Measurements from ENCODE around the gene C1QB. TPM values are rescaled to one million over a fixed set of nuclear protein-coding genes. Genes with fewer than 3 reads are reported as not detected.

Gene C1QB
- total RNA-seq, 2 experiments from 2014 or later = not detected

DNA sequence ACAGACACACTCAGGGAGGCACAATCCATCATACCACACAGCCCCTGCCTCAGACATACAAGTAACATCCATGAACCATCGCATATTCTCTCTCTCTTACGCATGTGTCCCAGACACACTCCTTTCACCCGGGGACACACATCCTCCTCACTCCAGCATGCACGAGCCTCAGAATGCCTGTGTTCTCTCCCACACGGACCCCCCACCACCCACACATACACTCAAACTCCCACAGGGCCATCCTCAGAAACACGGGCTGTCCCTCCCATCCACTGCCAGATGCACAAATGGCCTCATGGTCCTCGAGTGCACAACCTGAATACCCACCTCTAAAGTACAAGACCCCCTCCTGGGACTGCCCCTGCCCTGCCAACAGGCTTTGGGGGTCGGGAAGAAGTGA lies 11.8 kb upstream of the C1QB start:
- ATAC-seq (ENCODE audit: poor library complexity) (no peak), DNase-seq (no peak)
- CTCF ChIA-PET = interaction anchor here (0.8 kb wide), 1 partner anchor 221 kb away, joined by 7 read pairs; no protein-coding TSS in a partner anchor
- Histone ChIP-seq H3K4me1 (ENCODE audit: insufficient read depth, low read length) (peaks cover 8% of the 10 kb centered on the region), H3K27me3 (ENCODE audit: control insufficient read depth in 1 of 2, insufficient read depth in 2 of 2, low read length in 2 of 2) (peaks cover 12 to 13% of the 10 kb centered on the region in 2 experiments), H3K36me3 (ENCODE audit: insufficient read depth, low read length) (no peaks in the 10 kb centered on the region), H3K27ac (ENCODE audit: low read depth in 1 of 2, low read length in 2 of 2) (no peak overlapping the region), H3K9me3 (ENCODE audit: control insufficient read depth in 1 of 2, insufficient read depth in 1 of 2, low read length in 2 of 2) (peaks cover 0 to 4% of the 10 kb centered on the region in 2 experiments), H3K4me3 (ENCODE audit: low read length) (no peak overlapping the region)
- Mint-ChIP-seq H3K27ac (no peak overlapping the region), H3K27me3 (peaks cover 35% of the 10 kb centered on the region), H3K36me3 (ENCODE audit: low read depth) (no peaks in the 10 kb centered on the region), H3K9me3 (no peaks in the 10 kb centered on the region), H3K4me1 (ENCODE audit: low read depth) (no peaks in the 10 kb centered on the region), H3K4me3 (no peak overlapping the region)
- TF ChIP-seq, protein P1, sequence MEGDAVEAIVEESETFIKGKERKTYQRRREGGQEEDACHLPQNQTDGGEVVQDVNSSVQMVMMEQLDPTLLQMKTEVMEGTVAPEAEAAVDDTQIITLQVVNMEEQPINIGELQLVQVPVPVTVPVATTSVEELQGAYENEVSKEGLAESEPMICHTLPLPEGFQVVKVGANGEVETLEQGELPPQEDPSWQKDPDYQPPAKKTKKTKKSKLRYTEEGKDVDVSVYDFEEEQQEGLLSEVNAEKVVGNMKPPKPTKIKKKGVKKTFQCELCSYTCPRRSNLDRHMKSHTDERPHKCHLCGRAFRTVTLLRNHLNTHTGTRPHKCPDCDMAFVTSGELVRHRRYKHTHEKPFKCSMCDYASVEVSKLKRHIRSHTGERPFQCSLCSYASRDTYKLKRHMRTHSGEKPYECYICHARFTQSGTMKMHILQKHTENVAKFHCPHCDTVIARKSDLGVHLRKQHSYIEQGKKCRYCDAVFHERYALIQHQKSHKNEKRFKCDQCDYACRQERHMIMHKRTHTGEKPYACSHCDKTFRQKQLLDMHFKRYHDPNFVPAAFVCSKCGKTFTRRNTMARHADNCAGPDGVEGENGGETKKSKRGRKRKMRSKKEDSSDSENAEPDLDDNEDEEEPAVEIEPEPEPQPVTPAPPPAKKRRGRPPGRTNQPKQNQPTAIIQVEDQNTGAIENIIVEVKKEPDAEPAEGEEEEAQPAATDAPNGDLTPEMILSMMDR (IDR thresholded peaks at IDR 0.05) = no peak
- intact Hi-C loops (cut with DNase I, micrococcal nuclease) = no loop called here
- POLR2A ChIA-PET = no interaction called here

DNA sequence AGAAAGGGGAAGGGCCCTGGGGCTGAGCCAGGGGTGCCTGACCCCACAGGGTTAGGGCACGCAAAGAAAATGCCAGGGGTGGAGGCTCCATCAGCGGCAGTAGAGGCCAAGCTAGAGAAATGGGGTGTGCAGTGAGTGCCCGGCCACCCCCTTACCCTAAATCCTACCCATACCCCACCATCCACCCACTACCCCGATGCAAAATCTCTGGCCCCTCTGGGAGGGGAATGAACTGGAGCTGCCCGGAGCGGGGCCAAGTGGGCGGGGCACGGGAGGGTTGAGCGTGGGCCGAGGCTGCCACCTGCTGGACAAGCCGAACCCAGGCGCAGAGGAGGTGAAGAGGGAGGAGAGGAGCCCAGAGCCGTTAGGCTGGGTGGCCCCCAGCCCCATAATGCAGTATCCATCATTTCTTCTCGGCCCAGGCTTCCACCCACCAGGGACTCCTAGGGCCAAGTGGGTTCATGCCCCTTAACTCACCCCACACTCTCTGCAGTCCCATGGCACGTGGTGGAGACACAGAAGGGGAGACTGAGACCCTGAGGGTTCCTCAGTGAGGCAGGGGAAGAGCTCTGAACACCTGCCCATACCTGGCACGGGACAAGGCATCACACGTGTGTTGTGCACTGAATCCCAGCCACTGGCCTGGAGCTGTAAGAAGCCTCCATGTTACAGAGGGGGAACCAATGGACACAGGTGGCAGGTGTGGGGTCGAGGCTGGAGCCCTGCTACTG lies 11.0 kb upstream of the C1QB start:
- TF ChIP-seq, protein P1 (IDR thresholded peaks at IDR 0.05) = peak; percentile 74
- Mint-ChIP-seq H3K27me3 (peaks cover 30% of the 10 kb centered on the region), H3K36me3 (ENCODE audit: low read depth) (no peaks in the 10 kb centered on the region), H3K27ac (no peak overlapping the region), H3K4me1 (ENCODE audit: low read depth) (no peaks in the 10 kb centered on the region), H3K4me3 (no peak overlapping the region), H3K9me3 (no peaks in the 10 kb centered on the region)
- DNase-seq (peak; percentile 41 to 77 (median 60)), ATAC-seq (ENCODE audit: poor library complexity) (peak; percentile 81)
- Histone ChIP-seq H3K27me3 (ENCODE audit: control insufficient read depth in 1 of 2, insufficient read depth in 2 of 2, low read length in 2 of 2) (peaks cover 12 to 20% of the 10 kb centered on the region in 2 experiments), H3K9me3 (ENCODE audit: control insufficient read depth in 1 of 2, insufficient read depth in 1 of 2, low read length in 2 of 2) (peaks cover 0 to 4% of the 10 kb centered on the region in 2 experiments), H3K4me1 (ENCODE audit: insufficient read depth, low read length) (peaks cover 8% of the 10 kb centered on the region), H3K4me3 (ENCODE audit: low read length) (no peak overlapping the region), H3K36me3 (ENCODE audit: insufficient read depth, low read length) (no peaks in the 10 kb centered on the region), H3K27ac (ENCODE audit: low read depth in 1 of 2, low read length in 2 of 2) (no peak overlapping the region)
- intact Hi-C loops (cut with DNase I, micrococcal nuclease) = loop anchor here (1.0 to 2.0 kb wide), 4 partner anchors 222 to 537 kb away; no protein-coding TSS in a partner anchor
- ChIA-PET POLR2A (no interaction called here), CTCF (interaction anchor here (0.8 kb wide), 1 partner anchor 222 kb away, joined by 7 read pairs; no protein-coding TSS in a partner anchor)

DNA sequence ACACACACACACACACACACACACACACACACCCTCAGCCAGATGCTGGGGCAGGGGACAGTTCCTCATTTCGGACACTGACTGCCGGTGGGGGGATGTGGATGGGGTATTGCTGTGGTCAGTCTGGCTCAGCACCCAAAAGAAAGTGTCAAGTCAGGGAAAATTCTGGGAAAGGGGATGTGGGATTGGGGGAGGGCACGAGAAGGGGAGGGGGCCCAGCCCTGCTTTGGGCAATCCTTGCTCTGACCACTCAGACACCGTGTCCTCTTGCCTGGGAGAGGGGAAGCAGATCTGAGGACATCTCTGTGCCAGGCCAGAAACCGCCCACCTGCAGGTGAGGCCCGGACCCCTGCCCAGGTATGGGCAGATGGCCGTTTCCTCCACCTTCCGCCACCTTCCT lies 9.7 kb upstream of the C1QB start, which contains the start of gene C1QC:
TSS of gene C1QC (plus strand) at position 253 of the 400 bp plus-strand sequence. CDS start 391 bp downstream, outside the sequence.
- ChIA-PET CTCF (no interaction called here), POLR2A (no interaction called here)
- Histone ChIP-seq H3K4me1 (ENCODE audit: insufficient read depth, low read length) (peaks cover 8% of the 10 kb centered on the region), H3K27ac (ENCODE audit: low read depth in 1 of 2, low read length in 2 of 2) (no peak within 1 kb of the TSS), H3K9me3 (ENCODE audit: control insufficient read depth in 1 of 2, insufficient read depth in 1 of 2, low read length in 2 of 2) (peaks cover 0 to 4% of the 10 kb centered on the region in 2 experiments), H3K27me3 (ENCODE audit: control insufficient read depth in 1 of 2, insufficient read depth in 2 of 2, low read length in 2 of 2) (peaks cover 11 to 16% of the 10 kb centered on the region in 2 experiments), H3K36me3 (ENCODE audit: insufficient read depth, low read length) (no peaks in the 10 kb centered on the region), H3K4me3 (ENCODE audit: low read length) (no peak within 1 kb of the TSS)
- intact Hi-C loops (cut with DNase I, micrococcal nuclease) = loop anchor here in 1 of 2 experiments (2.0 kb wide), 1 partner anchor 511 kb away; no protein-coding TSS in a partner anchor
- ATAC-seq (ENCODE audit: poor library complexity) = no peak
- no peak within 1 kb of the TSS for H3K4me3 Mint-ChIP-seq
- no peak within 1 kb of the TSS for H3K27ac Mint-ChIP-seq
- H3K4me1 Mint-ChIP-seq (ENCODE audit: low read depth) = no peaks in the 10 kb centered on the region
- H3K9me3 Mint-ChIP-seq = no peaks in the 10 kb centered on the region
- no peak for DNase-seq
- no peaks in the 10 kb centered on the region for H3K36me3 Mint-ChIP-seq (ENCODE audit: low read depth)
- H3K27me3 Mint-ChIP-seq = peaks cover 32% of the 10 kb centered on the region
- TF ChIP-seq, protein P1 (IDR thresholded peaks at IDR 0.05) = no peak
